ENCODE results near the gene VPS54.
"Not testable (repeated sequence)": the region's sequence is repeated elsewhere in the genome, so short reads cannot be mapped to it uniquely, and the experiment has no call there.

VPS54 gene

DNA sequence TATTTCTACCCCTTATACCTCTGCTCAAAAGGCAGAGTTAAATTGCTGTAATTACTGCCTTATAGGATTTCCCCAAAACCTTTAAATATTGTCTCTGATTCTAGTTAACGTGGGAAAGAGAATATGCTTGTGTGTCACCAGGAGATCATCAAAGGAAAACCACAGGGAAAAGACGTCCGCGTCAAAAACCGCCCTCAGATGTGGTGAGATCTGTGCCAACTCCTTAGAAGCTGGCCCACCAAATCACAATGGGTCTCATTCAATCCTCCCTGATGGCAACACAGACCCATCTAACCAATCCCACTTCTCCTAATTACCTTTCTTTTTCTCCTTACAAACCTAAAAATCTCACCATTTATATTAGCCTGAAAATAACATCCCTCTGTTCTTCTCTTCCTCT lies 25.4 kb downstream of the VPS54 start:
- Histone ChIP-seq H3K36me3 (replicated peaks) (no peaks in the 10 kb centered on the region), H3K27ac (no peak overlapping the region), H3K27me3 (replicated peaks) (no peaks in the 10 kb centered on the region), H3K4me3 (ENCODE audit: low read depth, low read length) (no peak overlapping the region)
- no peak for DNase-seq
- in situ Hi-C loops (cut with HindIII; ENCODE audit: low pct_ligation_motif_present, low sequenced_read_pairs): no loop called here
- TF ChIP-seq, protein P1, sequence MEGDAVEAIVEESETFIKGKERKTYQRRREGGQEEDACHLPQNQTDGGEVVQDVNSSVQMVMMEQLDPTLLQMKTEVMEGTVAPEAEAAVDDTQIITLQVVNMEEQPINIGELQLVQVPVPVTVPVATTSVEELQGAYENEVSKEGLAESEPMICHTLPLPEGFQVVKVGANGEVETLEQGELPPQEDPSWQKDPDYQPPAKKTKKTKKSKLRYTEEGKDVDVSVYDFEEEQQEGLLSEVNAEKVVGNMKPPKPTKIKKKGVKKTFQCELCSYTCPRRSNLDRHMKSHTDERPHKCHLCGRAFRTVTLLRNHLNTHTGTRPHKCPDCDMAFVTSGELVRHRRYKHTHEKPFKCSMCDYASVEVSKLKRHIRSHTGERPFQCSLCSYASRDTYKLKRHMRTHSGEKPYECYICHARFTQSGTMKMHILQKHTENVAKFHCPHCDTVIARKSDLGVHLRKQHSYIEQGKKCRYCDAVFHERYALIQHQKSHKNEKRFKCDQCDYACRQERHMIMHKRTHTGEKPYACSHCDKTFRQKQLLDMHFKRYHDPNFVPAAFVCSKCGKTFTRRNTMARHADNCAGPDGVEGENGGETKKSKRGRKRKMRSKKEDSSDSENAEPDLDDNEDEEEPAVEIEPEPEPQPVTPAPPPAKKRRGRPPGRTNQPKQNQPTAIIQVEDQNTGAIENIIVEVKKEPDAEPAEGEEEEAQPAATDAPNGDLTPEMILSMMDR (IDR thresholded peaks at IDR 0.05; ENCODE audit: low read depth, low read length, missing control alignments): no peak

DNA sequence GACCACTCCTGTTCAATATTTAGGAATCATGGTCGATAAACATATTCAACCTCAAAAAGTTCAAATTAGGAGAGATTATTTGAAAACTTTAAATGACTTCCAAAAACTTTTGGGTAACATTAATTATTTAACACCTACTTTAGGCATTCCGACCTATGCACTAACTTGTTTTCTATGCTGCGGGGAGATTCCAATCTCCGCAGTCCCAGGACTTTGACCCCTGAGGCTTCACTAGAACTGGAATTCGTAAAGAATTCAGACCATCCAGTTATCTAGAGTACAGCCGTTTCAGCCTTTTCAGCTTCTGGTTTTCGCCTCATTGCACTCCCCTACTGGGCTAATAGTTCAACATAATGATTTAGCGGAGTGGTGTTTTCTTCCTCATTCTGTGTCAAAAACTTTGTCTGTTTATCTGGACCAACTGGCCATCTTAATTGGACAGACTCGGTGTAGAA lies 26.1 kb downstream of the VPS54 start:
- in situ Hi-C loops (cut with HindIII; ENCODE audit: low pct_ligation_motif_present, low sequenced_read_pairs); H3K27ac ChIP-seq; H3K27me3 ChIP-seq (replicated peaks); H3K4me3 ChIP-seq (ENCODE audit: low read depth, low read length); H3K36me3 ChIP-seq (replicated peaks); DNase-seq: not testable (repeated sequence)

DNA sequence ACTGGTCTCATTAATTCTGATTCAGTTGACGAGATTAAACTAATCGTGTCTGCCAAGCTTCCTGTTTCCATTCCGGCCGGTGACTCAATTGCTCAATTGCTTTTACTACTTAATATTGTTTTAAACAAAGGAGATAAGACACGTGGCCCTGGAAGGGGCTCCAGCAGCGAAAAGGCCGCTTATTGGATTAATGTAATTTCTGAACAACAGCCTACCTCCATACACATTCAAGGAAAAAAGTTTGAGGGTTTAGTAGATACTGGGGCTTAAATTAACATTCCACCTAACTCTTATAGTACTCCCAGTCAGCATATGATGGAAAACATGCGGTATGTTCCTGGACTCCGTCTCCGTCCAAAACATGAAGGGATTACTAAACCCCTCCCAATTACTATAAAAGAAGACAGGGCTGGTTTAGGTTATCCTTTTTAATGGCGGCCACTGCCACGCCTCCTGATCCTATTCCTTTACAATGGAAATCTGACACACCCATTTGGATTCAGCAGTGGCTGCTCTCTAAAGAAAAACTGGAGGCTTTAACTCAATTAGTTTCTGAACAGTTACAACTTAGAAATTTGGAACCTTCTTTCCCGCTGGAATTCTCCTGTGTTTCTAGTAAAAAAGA lies 27.1 kb downstream of the VPS54 start:
- DNase-seq: no peak
- in situ Hi-C loops (cut with HindIII; ENCODE audit: low pct_ligation_motif_present, low sequenced_read_pairs): no loop called here
- H3K36me3 ChIP-seq (replicated peaks): no peaks in the 10 kb centered on the region
- TF ChIP-seq, protein P1 (IDR thresholded peaks at IDR 0.05; ENCODE audit: low read depth, low read length, missing control alignments): no peak
- no peaks in the 10 kb centered on the region for H3K27me3 ChIP-seq (replicated peaks)
- H3K27ac ChIP-seq: no peak overlapping the region
- H3K4me3 ChIP-seq (ENCODE audit: low read depth, low read length): no peak overlapping the region

DNA sequence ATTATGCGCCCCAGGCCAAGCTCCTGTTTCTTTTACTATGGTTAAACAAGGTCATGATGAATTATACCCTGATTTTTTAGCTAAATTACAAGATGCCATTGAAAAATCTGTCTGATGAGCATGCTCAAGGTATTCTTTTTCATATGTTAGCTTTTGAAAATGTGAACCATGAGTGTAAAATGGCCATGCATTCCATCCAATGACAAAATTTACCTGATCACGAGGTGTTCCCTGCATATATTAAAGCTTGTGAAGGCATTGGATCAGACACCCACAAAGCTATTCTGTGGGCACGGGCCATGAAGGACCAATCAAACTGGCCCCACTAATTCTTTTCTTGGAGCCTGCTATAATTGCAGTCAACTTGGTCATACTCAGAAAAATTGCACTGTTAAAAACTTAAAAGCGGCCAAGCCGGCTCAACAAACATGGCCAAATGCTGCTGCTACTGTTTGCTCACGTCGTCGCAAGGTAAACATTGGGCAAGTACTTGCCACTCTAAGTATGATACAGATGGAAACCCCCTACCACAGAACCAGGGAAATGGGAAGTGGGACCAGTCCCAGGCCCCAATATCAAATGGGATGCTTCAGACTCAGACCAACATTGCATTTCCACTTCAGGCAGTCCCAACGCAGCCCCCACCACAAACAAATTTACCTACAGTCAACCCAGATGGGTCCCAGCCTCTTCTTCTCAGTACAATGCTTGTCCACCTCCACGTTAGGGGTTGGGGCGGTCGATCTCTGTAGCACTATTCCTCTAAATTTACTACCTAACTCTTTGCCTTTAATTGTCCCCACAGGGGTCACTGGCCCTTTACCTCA lies 27.8 kb downstream of the VPS54 start:
- H3K4me3 ChIP-seq (ENCODE audit: low read depth, low read length); H3K36me3 ChIP-seq (replicated peaks); in situ Hi-C loops (cut with HindIII; ENCODE audit: low pct_ligation_motif_present, low sequenced_read_pairs); H3K27me3 ChIP-seq (replicated peaks); DNase-seq; H3K27ac ChIP-seq: not testable (repeated sequence)

DNA sequence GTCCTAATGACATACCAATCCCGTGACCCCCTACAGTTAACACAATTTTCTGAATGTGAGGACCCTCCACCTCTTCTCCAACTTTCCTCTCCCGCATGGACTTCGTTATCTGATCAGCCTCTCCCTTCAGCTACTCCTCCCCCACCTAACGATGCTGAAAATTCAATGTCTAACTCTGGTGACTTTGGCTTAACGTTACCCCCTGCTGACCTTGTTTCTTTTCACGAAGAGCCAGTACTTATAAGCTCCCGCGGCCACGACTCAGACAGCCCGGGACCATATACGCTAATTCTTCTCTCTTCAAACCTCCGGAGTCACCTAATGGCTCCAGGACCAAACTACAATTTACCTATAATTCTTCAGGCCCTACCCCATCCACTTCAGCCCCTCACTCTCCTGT lies 29.2 kb downstream of the VPS54 start:
- Histone ChIP-seq H3K36me3 (replicated peaks) (no peaks in the 10 kb centered on the region), H3K27me3 (replicated peaks) (no peaks in the 10 kb centered on the region), H3K4me3 (ENCODE audit: low read depth, low read length) (no peak overlapping the region), H3K27ac (no peak overlapping the region)
- TF ChIP-seq, protein P1 (IDR thresholded peaks at IDR 0.05; ENCODE audit: low read depth, low read length, missing control alignments): no peak
- no peak for DNase-seq
- in situ Hi-C loops (cut with HindIII; ENCODE audit: low pct_ligation_motif_present, low sequenced_read_pairs): no loop called here

DNA sequence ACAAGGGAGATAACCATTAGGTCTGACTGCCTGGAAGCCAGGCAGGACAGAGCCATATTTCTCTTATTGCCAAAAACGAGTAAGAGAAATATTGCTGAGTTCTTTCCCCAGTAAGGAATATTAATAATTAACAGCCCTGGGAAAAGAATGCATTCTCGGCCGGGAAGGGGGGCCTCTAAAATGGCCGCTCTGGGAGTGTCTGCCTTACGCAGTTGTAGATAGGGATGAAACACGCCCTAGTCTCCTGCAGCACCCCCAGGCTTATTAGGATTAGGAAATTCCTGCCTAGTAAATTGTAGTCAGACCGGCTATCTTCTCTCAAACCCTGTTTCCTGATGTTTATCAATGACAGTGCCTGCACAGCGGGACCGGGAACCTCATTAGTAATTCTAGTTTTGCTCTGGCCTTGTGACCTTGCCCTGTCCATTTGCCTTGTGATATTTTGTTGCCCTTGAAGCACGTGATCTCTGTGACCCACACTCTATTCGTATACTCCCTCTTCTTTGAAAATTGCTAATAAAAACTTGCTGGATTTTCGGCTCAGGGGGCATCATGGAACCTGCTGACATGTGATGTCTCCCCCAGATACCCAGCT lies 30.3 kb downstream of the VPS54 start:
- in situ Hi-C loops (cut with HindIII; ENCODE audit: low pct_ligation_motif_present, low sequenced_read_pairs); H3K27ac ChIP-seq; H3K27me3 ChIP-seq (replicated peaks); DNase-seq; H3K4me3 ChIP-seq (ENCODE audit: low read depth, low read length); H3K36me3 ChIP-seq (replicated peaks): not testable (repeated sequence)

DNA sequence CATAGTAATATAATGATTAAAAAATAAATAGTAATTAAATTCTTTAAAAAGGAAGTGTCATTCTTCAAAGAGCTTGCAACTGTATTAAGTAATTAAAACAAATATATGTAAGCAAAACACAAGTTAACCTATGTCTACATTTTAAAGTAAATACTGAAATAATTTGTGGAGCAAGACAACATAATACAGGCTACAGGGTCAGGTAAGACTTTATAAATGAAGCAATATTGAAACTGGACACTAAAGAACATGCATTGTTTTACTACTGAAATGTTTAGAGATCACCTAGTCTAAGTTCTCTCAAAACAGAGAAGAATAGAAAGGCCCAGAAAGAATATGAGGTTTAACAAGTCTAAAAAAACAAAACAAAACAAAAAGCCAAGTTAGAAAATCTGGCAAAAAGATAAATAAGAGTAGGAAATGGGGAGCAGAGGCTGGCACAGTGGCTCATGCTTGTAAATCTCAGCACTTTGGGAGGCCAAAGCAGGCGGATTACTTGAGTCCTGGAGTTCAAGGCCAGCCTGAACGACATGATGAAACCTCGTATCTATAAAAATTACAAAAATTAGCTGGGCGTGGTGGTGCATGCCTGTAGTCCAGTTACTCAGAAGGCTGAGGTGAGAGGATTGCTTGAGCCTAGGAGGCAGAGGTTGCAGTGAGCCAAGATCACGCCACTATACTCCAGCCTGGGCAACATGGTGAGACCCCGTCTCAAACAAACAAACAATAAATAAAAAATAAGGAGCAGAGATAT lies 34.4 kb downstream of the VPS54 start:
- DNase-seq: no peak
- no peak overlapping the region for H3K27ac ChIP-seq
- no peak overlapping the region for H3K4me3 ChIP-seq (ENCODE audit: low read depth, low read length)
- TF ChIP-seq, protein P1 (IDR thresholded peaks at IDR 0.05; ENCODE audit: low read depth, low read length, missing control alignments): no peak
- H3K36me3 ChIP-seq (replicated peaks): no peaks in the 10 kb centered on the region
- in situ Hi-C loops (cut with HindIII; ENCODE audit: low pct_ligation_motif_present, low sequenced_read_pairs): no loop called here
- H3K27me3 ChIP-seq (replicated peaks): no peaks in the 10 kb centered on the region
